Transverse colon (tissue), 4 donors: ENCODE measurements around the gene CALN1. TPM values are rescaled to one million over a fixed set of nuclear protein-coding genes. Genes with fewer than 3 reads are reported as not detected.
"Not testable (repeated sequence)": the region's sequence is repeated elsewhere in the genome, so short reads cannot be mapped to it uniquely, and the experiment has no call there.

Experiments
- DNase-seq: peaks from one replicate; pipeline ENCODE4 v3.0.0-alpha.2; 2019
- H3K27ac ChIP-seq, 4 donors: fragments of 200-600 bp; sonication (generic); 2 replicates each; pipeline ENCODE4 v1.5.1; 2016 to 2018; ENCODE audit warnings: inconsistent platforms in 4 of 4
- H3K27me3 ChIP-seq: fragments of 200-600 bp; sonication (generic); 2 replicates; pipeline ENCODE4 v1.5.1; 2017; ENCODE audit warnings: inconsistent platforms
- H3K36me3 ChIP-seq, 4 donors: fragments of 200-600 bp; sonication (generic); 2 replicates each; pipeline ENCODE4 v1.5.1; 2017 to 2019; ENCODE audit warnings: inconsistent platforms in 4 of 4
- H3K4me1 ChIP-seq, 4 donors: fragments of 200-600 bp; sonication (generic); 2 replicates each; pipeline ENCODE4 v1.5.1; 2017 to 2020; ENCODE audit warnings: inconsistent platforms in 4 of 4
- H3K4me3 ChIP-seq, 4 donors: fragments of 200-600 bp; sonication (generic); 1 replicate in 1 of 4; 2 replicates in 3 of 4; pipeline versions ENCODE4 v1.5.1 to v1.6.1; 2017 to 2019; ENCODE audit warnings: inconsistent platforms in 4 of 4
- H3K9me3 ChIP-seq, 2 donors: fragments of 200-600 bp; sonication (generic); 2 replicates each; pipeline ENCODE4 v1.5.1; 2017 to 2019; ENCODE audit warnings: inconsistent platforms in 2 of 2
- EP300 ChIP-seq: sonication (generic); formaldehyde crosslinking; IDR thresholded peaks from one replicate; pipeline ENCODE4 v1.6.1; 2017; ENCODE audit warnings: antibody characterized with exemption, low read depth
- POLR2A ChIP-seq: fragments of 450-650 bp; IDR thresholded peaks from one replicate; pipeline ENCODE4 v1.6.1; 2016; ENCODE audit warnings: antibody characterized with exemption, mild to moderate bottlenecking, moderate library complexity
- POLR2AphosphoS5 ChIP-seq, 3 donors: sonication (generic); formaldehyde crosslinking; IDR thresholded peaks; one replicate each; pipeline ENCODE4 v1.6.1; 2016; ENCODE audit warnings: antibody characterized with exemption in 3 of 3
- WGBS, 2 donors: methylation state at CpG; one replicate each; pipeline ENCODE4 v1.1.5; 2018; ENCODE audit warnings: low coverage in 1 of 2; 5-methylcytosine and 5-hydroxymethylcytosine counted together
- in situ Hi-C, 4 donors: fragments of 200-750 bp; cut with MboI; loops; one replicate each; pipeline versions ENCODE4 v1.15.0 to v1.15.1; 2017; ENCODE audit warnings: low sequenced_read_pairs in 3 of 4, low pct_ligation_motif_present in 1 of 4, low pct_unique_long_range_greater_than_20kb in 1 of 4
- intact Hi-C: fragments of 100-400 bp; cut with DNase I; formaldehyde crosslinking; loops from one replicate; pipeline ENCODE4 v1.15.1; 2023; ENCODE audit warnings: low total_unique reads
- total RNA-seq, 4 donors: library from RNA; depleted of rRNA; stranded (reverse); fragments of >200 nt; gene quantifications; one replicate each; pipeline ENCODE4 v1.1.0, GENCODE V29; 2016
- TF ChIP-seq, protein P1 (sequence below), 5 experiments: fragments of 200-600 bp in 3 of 5; fragments of 450-650 bp in 2 of 5; sonication (generic) in 3 of 5; IDR thresholded peaks; 1 replicate in 2 of 5; 2 replicates in 3 of 5; pipeline ENCODE4 v1.5.1; 2016 to 2017; ENCODE audit warnings: antibody characterized with exemption in 5 of 5, inconsistent platforms in 3 of 5, mild to moderate bottlenecking in 2 of 5, moderate library complexity in 1 of 5

Gene CALN1
- not detected for total RNA-seq

DNA sequence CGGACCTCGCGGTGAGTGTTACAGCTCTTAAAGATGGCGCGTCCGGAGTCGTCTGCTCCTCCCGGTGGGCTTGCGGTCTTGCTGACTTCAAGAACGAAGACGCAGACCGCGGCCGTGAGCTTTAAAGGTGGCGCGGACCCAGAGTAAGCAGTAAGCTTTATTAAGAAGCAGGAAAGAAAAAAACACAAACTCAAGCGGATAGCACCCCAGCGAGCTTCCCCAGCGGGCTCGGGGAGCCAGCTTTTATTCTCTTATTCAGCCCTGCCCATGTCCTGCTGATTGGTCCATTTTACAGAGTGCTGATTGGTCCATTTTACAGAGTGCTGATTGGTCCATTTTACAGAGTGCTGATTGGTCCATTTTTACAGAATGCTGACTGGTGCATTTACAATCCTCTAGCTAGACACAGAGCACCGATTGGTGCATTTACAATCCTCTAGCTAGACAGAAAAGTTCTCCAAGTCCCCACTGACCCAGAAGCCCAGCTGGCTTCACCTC, at the start of gene CALN1:
Gene CALN1, minus strand, starts transcription at position 218 of the 498 bp plus-strand sequence.
- intact Hi-C loops, H3K9me3 ChIP-seq, H3K4me1 ChIP-seq, H3K4me3 ChIP-seq, DNase-seq, H3K36me3 ChIP-seq, in situ Hi-C loops, H3K27me3 ChIP-seq, H3K27ac ChIP-seq: not testable (repeated sequence)
- 93 to 96% methylated on average over 5 to 21 of the region's 21 CpGs for WGBS, 2 donors

DNA sequence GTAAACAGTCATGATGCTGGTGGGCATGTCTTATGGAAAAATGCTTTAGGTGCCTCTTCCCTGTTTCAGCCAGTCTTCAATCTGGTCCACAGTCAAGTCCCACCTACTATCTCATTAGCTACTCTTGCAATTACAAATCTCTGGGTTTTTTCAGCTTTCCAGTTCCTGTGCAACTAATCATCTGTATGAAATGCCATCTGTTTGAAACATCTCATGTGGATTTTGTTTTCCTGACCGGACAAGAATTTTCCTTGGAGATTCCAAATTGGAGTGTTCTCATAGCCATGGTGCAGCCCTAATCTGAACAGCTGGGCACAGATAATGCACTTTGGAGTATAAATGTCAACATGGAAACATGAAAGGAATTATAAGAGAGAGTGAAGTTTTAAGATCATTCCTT, 41.3 kb upstream of the CALN1 start:
- H3K27me3 ChIP-seq: no peaks in the 10 kb centered on the region
- intact Hi-C loops: no loop called here

DNA sequence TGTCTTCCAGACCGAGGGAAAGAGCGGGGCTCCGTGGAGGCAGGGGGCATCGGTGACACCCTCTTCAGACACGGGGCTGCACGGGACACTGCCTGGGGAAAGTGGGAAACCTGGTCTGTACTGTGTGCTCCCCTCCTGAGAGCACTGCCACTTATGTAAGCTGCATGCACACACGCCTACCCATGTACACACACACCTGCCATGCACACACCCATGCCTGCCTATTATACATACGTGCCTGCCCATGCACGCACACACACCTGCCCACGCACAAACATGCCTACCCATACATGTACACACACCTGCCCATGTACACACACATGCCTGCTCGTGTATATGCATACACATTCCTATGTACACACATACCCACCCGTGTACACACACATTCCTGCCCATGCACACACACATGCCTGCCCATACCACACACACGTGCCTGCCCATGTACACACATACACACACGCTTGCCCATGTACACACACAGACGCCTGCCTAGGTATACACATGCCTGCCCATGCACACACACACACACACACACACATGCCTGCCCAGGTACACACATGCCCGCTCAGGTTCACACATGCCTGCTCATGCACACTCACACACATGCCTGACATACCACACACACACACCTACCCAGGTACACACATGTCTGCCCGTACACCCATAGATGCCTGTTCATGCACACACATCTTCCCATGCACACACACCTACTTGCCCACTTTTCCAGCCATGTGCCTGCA, 35.5 kb upstream of the CALN1 start:
- WGBS, 2 donors: 81 to 92% methylated on average over 2 to 17 of the region's 17 CpGs
- in situ Hi-C loops: no loop called here
- Histone ChIP-seq H3K36me3 (no peaks in the 10 kb centered on the region), H3K27me3 (no peaks in the 10 kb centered on the region), H3K9me3 (no peaks in the 10 kb centered on the region), H3K27ac (no peak overlapping the region), H3K4me3 (no peak overlapping the region), H3K4me1 (no peaks in the 10 kb centered on the region)
- intact Hi-C loops: no loop called here
- TF ChIP-seq POLR2AphosphoS5 (IDR thresholded peaks at IDR 0.05): no peak
- TF ChIP-seq, protein P1, sequence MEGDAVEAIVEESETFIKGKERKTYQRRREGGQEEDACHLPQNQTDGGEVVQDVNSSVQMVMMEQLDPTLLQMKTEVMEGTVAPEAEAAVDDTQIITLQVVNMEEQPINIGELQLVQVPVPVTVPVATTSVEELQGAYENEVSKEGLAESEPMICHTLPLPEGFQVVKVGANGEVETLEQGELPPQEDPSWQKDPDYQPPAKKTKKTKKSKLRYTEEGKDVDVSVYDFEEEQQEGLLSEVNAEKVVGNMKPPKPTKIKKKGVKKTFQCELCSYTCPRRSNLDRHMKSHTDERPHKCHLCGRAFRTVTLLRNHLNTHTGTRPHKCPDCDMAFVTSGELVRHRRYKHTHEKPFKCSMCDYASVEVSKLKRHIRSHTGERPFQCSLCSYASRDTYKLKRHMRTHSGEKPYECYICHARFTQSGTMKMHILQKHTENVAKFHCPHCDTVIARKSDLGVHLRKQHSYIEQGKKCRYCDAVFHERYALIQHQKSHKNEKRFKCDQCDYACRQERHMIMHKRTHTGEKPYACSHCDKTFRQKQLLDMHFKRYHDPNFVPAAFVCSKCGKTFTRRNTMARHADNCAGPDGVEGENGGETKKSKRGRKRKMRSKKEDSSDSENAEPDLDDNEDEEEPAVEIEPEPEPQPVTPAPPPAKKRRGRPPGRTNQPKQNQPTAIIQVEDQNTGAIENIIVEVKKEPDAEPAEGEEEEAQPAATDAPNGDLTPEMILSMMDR (IDR thresholded peaks at IDR 0.05): no peak
- no peak for TF ChIP-seq POLR2A
- TF ChIP-seq EP300: no peak
- DNase-seq: no peak

More for the DNA sequence above, 41.3 kb upstream of the CALN1 start:
- Histone ChIP-seq H3K4me3 (no peak overlapping the region), H3K27ac (no peak overlapping the region), H3K4me1 (no peaks in the 10 kb centered on the region), H3K9me3 (no peaks in the 10 kb centered on the region), H3K36me3 (no peaks in the 10 kb centered on the region)
- DNase-seq: no peak
- 94 to 100% methylated on average over 1 of the region's 1 CpG for WGBS, 2 donors
- in situ Hi-C loops: no loop called here
- TF ChIP-seq POLR2AphosphoS5 (IDR thresholded peaks at IDR 0.05) (no peak), POLR2A (no peak), EP300 (no peak)
- TF ChIP-seq, protein P1 (IDR thresholded peaks at IDR 0.05): no peak

DNA sequence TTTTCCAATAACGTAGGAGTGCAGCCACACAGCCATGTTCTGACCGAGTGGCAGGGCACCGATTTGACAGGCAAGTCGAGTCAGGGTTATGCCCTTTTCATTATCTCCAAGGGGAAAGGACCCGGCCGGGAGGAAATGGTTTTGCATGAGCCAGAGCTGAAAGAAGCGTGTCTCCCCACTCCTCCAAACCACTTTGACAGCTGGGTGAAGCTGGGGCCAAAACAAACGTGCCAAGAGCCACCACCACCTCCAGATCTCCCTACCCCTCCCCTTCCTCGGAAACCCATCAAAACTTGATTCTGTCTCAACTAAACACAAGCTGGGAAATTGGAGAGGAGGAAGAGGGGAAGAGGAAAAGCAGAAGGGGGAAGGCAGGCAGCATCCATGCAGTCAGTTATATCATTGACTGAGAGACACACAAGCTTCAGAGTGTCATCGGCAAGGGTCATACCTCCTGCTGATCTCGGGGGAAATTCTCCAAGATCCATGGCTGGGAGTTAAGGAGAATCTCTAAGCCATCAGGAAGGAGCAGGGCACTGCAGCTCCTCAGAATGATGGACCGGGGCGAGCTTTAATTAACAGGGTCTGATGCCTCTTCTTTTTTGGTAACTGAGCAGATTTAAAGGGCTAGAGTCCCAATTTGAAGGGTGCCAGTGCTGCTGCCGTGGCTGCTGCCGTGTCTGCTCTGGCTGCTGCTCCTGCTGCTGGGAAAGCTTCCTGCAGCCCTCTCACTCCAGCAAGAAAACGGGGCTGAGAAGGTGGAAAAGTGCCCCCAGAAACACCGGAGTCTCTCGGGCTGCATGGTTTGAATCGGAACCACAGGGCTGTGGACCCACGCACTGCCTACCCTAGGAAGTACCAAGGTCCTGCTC, 34.7 kb upstream of the CALN1 start:
- H3K9me3 ChIP-seq: no peaks in the 10 kb centered on the region
- intact Hi-C loops: no loop called here
- 7 to 40% methylated on average over 2 to 20 of the region's 20 CpGs for WGBS, 2 donors
- no peaks in the 10 kb centered on the region for H3K4me1 ChIP-seq
- TF ChIP-seq, protein P1 (IDR thresholded peaks at IDR 0.05): no peak
- no peak for TF ChIP-seq POLR2A
- no peak for TF ChIP-seq POLR2AphosphoS5 (IDR thresholded peaks at IDR 0.05)
- no peak for TF ChIP-seq EP300
- in situ Hi-C loops: no loop called here
- H3K27ac ChIP-seq: no peak overlapping the region
- DNase-seq: no peak
- no peak overlapping the region for H3K4me3 ChIP-seq
- H3K27me3 ChIP-seq: no peaks in the 10 kb centered on the region
- H3K36me3 ChIP-seq: no peaks in the 10 kb centered on the region
